GM12878 (cell line): ENCODE data around the gene VGLL4. TPM values are rescaled to one million over a fixed set of nuclear protein-coding genes. Genes with fewer than 3 reads are reported as not detected.
A peak's percentile ranks its signal among the peaks of the same experiment; 100 is the strongest.

ENCODE experiments used
- ATAC-seq: fragments of 200-7000 bp; cut with Tn5 transposase; 3 replicates; pipeline ENCODE4 v1.9.1; 2020; ENCODE audit warnings: mild to moderate bottlenecking, moderate library complexity
- BruUV-seq: library from RNA; stranded (reverse); fragments of 400-500 nt; replicated peaks from 2 replicates; lab custom pipeline; 2021; lab: Mats Ljungman, UMichigan
- CTCF ChIA-PET: fragments of 300-600 bp; sonication (Branson Sonifier 250); formaldehyde crosslinking; extraction: SDS; loops from one replicate; lab custom pipeline; 2021; ENCODE audit warnings: inconsistent platforms; lab: Yijun Ruan, JAX
- POLR2A ChIA-PET: fragments of 350-600 bp; formaldehyde crosslinking; extraction: SDS; loops from one replicate; lab custom pipeline; 2021; ENCODE audit warnings: inconsistent platforms; lab: Charles Lee
- RAD21 ChIA-PET: fragments of 300-600 bp; sonication (Branson Sonifier 250); formaldehyde crosslinking; loops from one replicate; lab custom pipeline; 2023; ENCODE audit warnings: antibody characterized with exemption; ENCODE audit not compliant: unreplicated experiment; lab: Charles Lee
- SMC1A ChIA-PET: fragments of 300-600 bp; sonication (Branson Sonifier 250); formaldehyde crosslinking; loops from one replicate; lab custom pipeline; 2023; ENCODE audit not compliant: unreplicated experiment, uncharacterized antibody; lab: Charles Lee
- DNase-seq: peaks from one replicate; pipeline ENCODE4 v3.0.0-alpha.2; 2011; ENCODE audit warnings: low read depth, low spot score
- FAIRE-seq: peaks from 3 replicates; lab custom pipeline; 2011; peaks lifted over from hg19 to GRCh38; lab: Jason Lieb, UNC
- H2AFZ ChIP-seq: 2 replicates; pipeline ENCODE4 v1.6.0; 2011; ENCODE audit warnings: low read depth, low read length, control low read depth; ENCODE audit not compliant: control insufficient read depth
- H3K27ac ChIP-seq: 2 replicates; pipeline ENCODE4 v1.5.1; 2011; ENCODE audit warnings: control low read depth; ENCODE audit not compliant: control insufficient read depth, insufficient read depth
- H3K27me3 ChIP-seq, 2 experiments: replicated peaks in 1 of 2; 2 replicates each; pipeline versions ENCODE4 v1.6.0 to v1.6.1; 2011; ENCODE audit warnings: low read length in 1 of 2; ENCODE audit not compliant: control insufficient read depth in 2 of 2, insufficient read depth in 2 of 2
- H3K36me3 ChIP-seq, 2 experiments: 2 replicates each; pipeline ENCODE4 v1.5.1; 2011; ENCODE audit warnings: low read length in 1 of 2; ENCODE audit not compliant: control insufficient read depth in 2 of 2, insufficient read depth in 2 of 2
- H3K4me1 ChIP-seq: 2 replicates; pipeline ENCODE4 v1.6.1; 2011; ENCODE audit warnings: mild to moderate bottlenecking, low read length, moderate library complexity, mixed read lengths; ENCODE audit not compliant: control insufficient read depth, insufficient read depth
- H3K4me2 ChIP-seq: 2 replicates; pipeline ENCODE4 v1.6.0; 2011; ENCODE audit warnings: control low read depth; ENCODE audit not compliant: control insufficient read depth, insufficient read depth
- H3K4me3 ChIP-seq: fragments of 200-600 bp; sonication (generic); 2 replicates; pipeline ENCODE4 v1.5.1; 2016
- H3K79me2 ChIP-seq: 2 replicates; pipeline ENCODE4 v1.6.0; 2011; ENCODE audit warnings: low read length; ENCODE audit not compliant: control insufficient read depth, insufficient read depth
- H3K9ac ChIP-seq: 2 replicates; pipeline ENCODE4 v1.8.0; 2011; ENCODE audit warnings: low read length, control low read depth, mixed read lengths; ENCODE audit not compliant: control insufficient read depth, insufficient read depth
- H3K9me3 ChIP-seq: replicated peaks from 3 replicates; pipeline ENCODE4 v1.5.1; 2011; ENCODE audit warnings: mild to moderate bottlenecking, low read length; ENCODE audit not compliant: control insufficient read depth, insufficient read depth
- H4K20me1 ChIP-seq: 2 replicates; pipeline ENCODE4 v1.6.0; 2011; ENCODE audit not compliant: control insufficient read depth, insufficient read depth
- ATF7 ChIP-seq: fragments of 450-650 bp; IDR thresholded peaks from 2 replicates; pipeline ENCODE4 v1.6.1; 2016; ENCODE audit warnings: low read depth, mild to moderate bottlenecking
- BCLAF1 ChIP-seq: fragments of 450-650 bp; IDR thresholded peaks from 2 replicates; pipeline ENCODE4 v1.6.1; 2017; ENCODE audit warnings: antibody characterized with exemption, mild to moderate bottlenecking, moderate library complexity
- IKZF1 ChIP-seq: fragments of 450-650 bp; conservative IDR thresholded peaks from 2 replicates; pipeline ENCODE4 v1.6.1; 2017; ENCODE audit warnings: antibody characterized with exemption, mild to moderate bottlenecking
- MEF2B ChIP-seq: fragments of 450-650 bp; IDR thresholded peaks from 2 replicates; pipeline ENCODE4 v1.6.1; 2018; ENCODE audit warnings: mild to moderate bottlenecking, moderate library complexity; ENCODE audit not compliant: partially characterized antibody, poor library complexity, severe bottlenecking
- MLLT1 ChIP-seq: fragments of 450-650 bp; IDR thresholded peaks from 2 replicates; pipeline ENCODE4 v1.6.1; 2016; ENCODE audit warnings: mild to moderate bottlenecking
- NFIC ChIP-seq: IDR thresholded peaks from 2 replicates; pipeline ENCODE4 v1.6.1; 2012; ENCODE audit warnings: low read depth, mild to moderate bottlenecking, inconsistent platforms, low read length, moderate library complexity
- RFX5 ChIP-seq: IDR thresholded peaks from 2 replicates; pipeline ENCODE4 v1.6.1; 2011; ENCODE audit warnings: low read depth, low read length, improper control_type of control experiment
- YY1 ChIP-seq: IDR thresholded peaks from 2 replicates; pipeline ENCODE4 v1.6.1; 2011; ENCODE audit warnings: low read depth, mild to moderate bottlenecking, low read length
- WGBS: methylation state at CpG from one replicate; pipeline ENCODE4 v1.1.6; 2016; ENCODE audit warnings: low lambda C conversion rate; ENCODE audit not compliant: insufficient replicate concordance, insufficient coverage; ENCODE audit errors: missing lambda C conversion rate; 5-methylcytosine and 5-hydroxymethylcytosine counted together
- in situ Hi-C: fragments of 300-500 bp; cut with MboI; formaldehyde crosslinking; loops from 9 replicates; pipeline ENCODE4 v1.14.3; 2018; ENCODE audit warnings: mixed read lengths
- intact Hi-C: fragments of 100-400 bp; cut with micrococcal nuclease; formaldehyde crosslinking; loops from one replicate; pipeline ENCODE4 v1.14.2; 2022; ENCODE audit not compliant: unreplicated experiment
- polyA plus RNA-seq, 11 experiments: library from polyadenylated mRNA; depleted of rRNA in 4 of 11; unstranded in 6 of 11; stranded (reverse) in 5 of 11; fragments of >200 nt; fragmentation: Nextera tagmentation in 4 of 11; fragmentation: Illumina TruSeq in 1 of 11; extraction: Ambion mirVana in 4 of 11; extraction: Trizol in 1 of 11; gene quantifications; 1 replicate in 1 of 11; 2 replicates in 10 of 11; pipeline versions ENCODE4 v1.2.1 to v1.2.3, GENCODE V29; 2011 to 2016; ENCODE audit warnings: inconsistent platforms in 2 of 11, missing spikeins in 2 of 11, low read depth in 1 of 11
- total RNA-seq, 4 experiments: library from RNA; depleted of rRNA in 3 of 4; stranded (reverse); fragments of >200 nt in 3 of 4; fragmentation: Illumina TruSeq in 1 of 4; extraction: Trizol in 1 of 4; gene quantifications; 2 replicates each; pipeline versions ENCODE4 v1.2.1 to v1.2.3, GENCODE V29; 2013 to 2021

VGLL4 gene
- total and polyA plus RNA-seq, 10 of the 15 experiments (the other 5 are each of a cell fraction or from before 2014, with no cell fraction given) = 0.44 to 38.1 (median 16.1) TPM

GRCh38 chr3:11638495-11639358 lies 5.0 kb downstream of the VGLL4 start:
- no peak for TF ChIP-seq RFX5
- TF ChIP-seq IKZF1 = 0 out of 2 replicates have a peak, but pooled peaks have one; percentile 22
- TF ChIP-seq NFIC = no peak
- TF ChIP-seq BCLAF1 = no peak
- TF ChIP-seq ATF7 = peak; percentile 29; the same call in 1 of the 2 replicates
- TF ChIP-seq MEF2B = peak; percentile 35
- TF ChIP-seq MLLT1 = peak; percentile 92
- TF ChIP-seq YY1 = peak; percentile 60; the same call in 1 of the 2 replicates
- TF ChIP-seq, all 136 proteins: peak for 5
- no TSS peak for BruUV-seq
- no peak overlapping the region for H3K27ac ChIP-seq
- no peak overlapping the region for H3K9ac ChIP-seq
- in situ Hi-C loops = no loop called here
- POLR2A ChIA-PET = interaction anchor here (0.7 to 3.4 kb wide), 6 partner anchors 9 to 57 kb away, joined by 3 to 13 read pairs (median 6); no protein-coding TSS in a partner anchor
- peaks cover 11% of the 10 kb centered on the region; the same call in 1 of the 2 replicates for H4K20me1 ChIP-seq
- WGBS = 88% methylated on average over 17 of the region's 17 CpGs
- peaks cover 99% of the 10 kb centered on the region for H3K79me2 ChIP-seq
- CTCF ChIA-PET = interaction anchor here (0.6 to 2.6 kb wide), 9 partner anchors 9 to 259 kb away, joined by 3 to 9 read pairs (median 5); no protein-coding TSS in a partner anchor
- peak overlapping the region; percentile 86; the same call in 1 of the 2 replicates for H3K4me3 ChIP-seq
- SMC1A ChIA-PET = interaction anchor here (0.7 to 4.6 kb wide), 10 partner anchors 10 to 259 kb away, joined by 3 to 55 read pairs (median 4); no protein-coding TSS in a partner anchor
- H3K9me3 ChIP-seq = no peaks in the 10 kb centered on the region
- DNase-seq (no peak), FAIRE-seq (no peak), ATAC-seq (no peak)
- H3K36me3 ChIP-seq = peaks cover 0 to 7% of the 10 kb centered on the region in 2 experiments; a peak in 1 of 4 replicates
- H3K4me2 ChIP-seq = peak overlapping the region; percentile 73
- H3K27me3 ChIP-seq = no peaks in the 10 kb centered on the region
- RAD21 ChIA-PET = interaction anchor here (1.2 to 1.3 kb wide), 2 partner anchors 13 to 36 kb away, joined by 6 to 8 read pairs; no protein-coding TSS in a partner anchor
- H2AFZ ChIP-seq = no peak overlapping the region
- intact Hi-C loops = no loop called here
- peaks cover 6% of the 10 kb centered on the region for H3K4me1 ChIP-seq
